GM12892 (cell line): ENCODE data around the gene CHSY1.

Experiments used
- POLR2A ChIP-seq: IDR thresholded peaks from 2 replicates; pipeline ENCODE4 v1.6.1; 2011; ENCODE audit warnings: low read depth, low read length, control low read depth
- TAF1 ChIP-seq: IDR thresholded peaks from 2 replicates; pipeline ENCODE4 v1.6.1; 2011; ENCODE audit warnings: low read depth, mild to moderate bottlenecking, control low read depth, low read length, borderline replicate concordance

DNA sequence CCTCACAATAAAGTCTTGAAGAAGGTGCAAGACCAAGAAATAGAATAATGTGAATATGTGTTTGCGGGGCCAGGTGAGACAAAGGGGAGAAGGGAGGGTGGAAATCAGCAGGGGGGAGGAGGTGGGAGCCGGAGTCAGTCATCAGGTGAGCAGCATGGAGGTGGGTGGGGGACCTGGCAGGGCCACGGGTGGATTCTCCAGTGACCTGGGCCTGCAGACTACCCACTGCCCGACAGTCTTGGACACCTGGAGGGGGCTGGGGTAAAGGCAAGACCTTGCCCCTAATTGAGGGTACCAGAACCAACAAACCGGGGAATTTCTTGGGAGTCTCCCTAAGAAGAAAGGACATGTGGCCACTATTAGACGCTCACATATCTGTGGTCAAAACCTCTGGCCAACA lies 95.8 kb downstream of the CHSY1 start:
- TF ChIP-seq POLR2A (no peak), TAF1 (no peak)
